CD4-positive, CD25-positive, alpha-beta regulatory T cell (primary cell): ENCODE measurements around the gene SMOC2. TPM values are rescaled to one million over a fixed set of nuclear protein-coding genes. Genes with fewer than 3 reads are reported as not detected.

ENCODE experiments used
- ATAC-seq, 2 donors: fragments of 150-1000 bp; cut with Tn5 transposase; one replicate each; pipeline ENCODE4 v1.10.0; 2021; ENCODE audit warnings: low read depth in 2 of 2, moderate number of reproducible peaks in 2 of 2, moderate library complexity in 1 of 2
- DNase-seq, 3 donors: peaks; one replicate each; pipeline versions ENCODE4 v3.0.0 to v3.0.0-alpha.2; 2012 to 2022; ENCODE audit warnings: mixed read lengths in 1 of 3
- H3K27ac ChIP-seq: one replicate; pipeline ENCODE4 v1.7.0; 2013; ENCODE audit warnings: mild to moderate bottlenecking, low read length; ENCODE audit not compliant: insufficient read depth, poor library complexity, severe bottlenecking
- H3K27me3 ChIP-seq: one replicate; pipeline ENCODE4 v1.7.0; 2013; ENCODE audit warnings: low read length; ENCODE audit not compliant: control insufficient read depth, insufficient read depth
- H3K36me3 ChIP-seq: one replicate; pipeline ENCODE4 v1.7.0; 2013; ENCODE audit warnings: mild to moderate bottlenecking, low read length, moderate library complexity; ENCODE audit not compliant: control insufficient read depth, insufficient read depth
- H3K4me1 ChIP-seq: 2 replicates; pipeline ENCODE4 v1.7.0; 2013; ENCODE audit warnings: mild to moderate bottlenecking, low read length; ENCODE audit not compliant: insufficient read depth, control insufficient read depth, poor library complexity, severe bottlenecking
- H3K4me3 ChIP-seq: one replicate; pipeline ENCODE4 v1.7.0; 2013; ENCODE audit warnings: low read depth, mild to moderate bottlenecking, low read length, moderate library complexity
- H3K9me3 ChIP-seq, 2 experiments: 1 replicate in 1 of 2; 2 replicates in 1 of 2; pipeline ENCODE4 v1.7.0; 2013; ENCODE audit warnings: low read length in 2 of 2, mild to moderate bottlenecking in 1 of 2, moderate library complexity in 1 of 2; ENCODE audit not compliant: control insufficient read depth in 2 of 2
- H3K27ac Mint-ChIP-seq, 3 donors: one replicate each; pipeline ENCODE4 v1.8.0; 2020 to 2022; ENCODE audit warnings: mild to moderate bottlenecking in 3 of 3, mixed read lengths in 3 of 3, moderate library complexity in 2 of 3
- H3K27me3 Mint-ChIP-seq: one replicate; pipeline ENCODE4 v1.8.0; 2022; ENCODE audit warnings: mild to moderate bottlenecking, mixed read lengths
- H3K36me3 Mint-ChIP-seq: one replicate; pipeline ENCODE4 v1.8.0; 2020; ENCODE audit warnings: mixed read lengths
- H3K4me1 Mint-ChIP-seq, 4 donors: one replicate each; pipeline ENCODE4 v1.8.0; 2020 to 2022; ENCODE audit warnings: mixed read lengths in 4 of 4, mild to moderate bottlenecking in 1 of 4
- H3K4me3 Mint-ChIP-seq, 4 donors: one replicate each; pipeline ENCODE4 v1.8.0; 2020 to 2022; ENCODE audit warnings: mild to moderate bottlenecking in 4 of 4, mixed read lengths in 4 of 4, moderate library complexity in 3 of 4
- H3K9me3 Mint-ChIP-seq, 7 donors: one replicate each; pipeline ENCODE4 v1.8.0; 2020 to 2022; ENCODE audit warnings: mixed read lengths in 7 of 7, mild to moderate bottlenecking in 3 of 7, moderate library complexity in 2 of 7
- polyA plus RNA-seq, 4 donors: library from polyadenylated mRNA; unstranded; fragments of 300-500 nt; fragmentation: Illumina TruSeq; gene quantifications; one replicate each; pipeline ENCODE4 v1.2.3, GENCODE V29; 2021
- total RNA-seq: library from RNA; stranded (reverse); gene quantifications from one replicate; pipeline ENCODE4 v1.2.3, GENCODE V29; 2022

The SMOC2 gene
- total and polyA plus RNA-seq, 5 donors from 2014 or later, result not detected

- Histone ChIP-seq H3K27ac (no peak overlapping the region), H3K27me3 (no peaks in the 10 kb centered on the region), H3K9me3 (no peaks in the 10 kb centered on the region), H3K4me1 (no peaks in the 10 kb centered on the region), H3K36me3 (no peaks in the 10 kb centered on the region), H3K4me3 (no peak overlapping the region)
- DNase-seq, result no peak
- peaks cover 0 to 9% (median 0%) of the 10 kb centered on the region in 7 donors for H3K9me3 Mint-ChIP-seq
- H3K4me1 Mint-ChIP-seq, result peaks cover 0 to 3% (median 0%) of the 10 kb centered on the region in 4 donors
- H3K36me3 Mint-ChIP-seq, result no peaks in the 10 kb centered on the region
- no peak overlapping the region for H3K27ac Mint-ChIP-seq
- H3K4me3 Mint-ChIP-seq, result no peak overlapping the region
- H3K27me3 Mint-ChIP-seq, result no peaks in the 10 kb centered on the region
- no peak for ATAC-seq
These were observed 187.8 kb downstream of the SMOC2 start for GRCh38 chr6:168628732-168629245.

GRCh38 chr6:168631564-168631963 lies 190.6 kb downstream of the SMOC2 start:
- Histone ChIP-seq H3K4me3 (no peak overlapping the region), H3K4me1 (no peaks in the 10 kb centered on the region), H3K36me3 (no peaks in the 10 kb centered on the region), H3K27ac (no peak overlapping the region), H3K9me3 (no peaks in the 10 kb centered on the region), H3K27me3 (no peaks in the 10 kb centered on the region)
- ATAC-seq (no peak), DNase-seq (no peak)
- no peaks in the 10 kb centered on the region for H3K27me3 Mint-ChIP-seq
- no peak overlapping the region for H3K4me3 Mint-ChIP-seq
- no peaks in the 10 kb centered on the region for H3K4me1 Mint-ChIP-seq
- peaks cover 0 to 9% (median 3%) of the 10 kb centered on the region in 7 donors for H3K9me3 Mint-ChIP-seq
- H3K27ac Mint-ChIP-seq, result no peak overlapping the region
- no peaks in the 10 kb centered on the region for H3K36me3 Mint-ChIP-seq

- Mint-ChIP-seq H3K27ac (no peak overlapping the region), H3K9me3 (peaks cover 0 to 9% (median 3%) of the 10 kb centered on the region in 7 donors), H3K4me1 (no peaks in the 10 kb centered on the region), H3K4me3 (no peak overlapping the region), H3K27me3 (no peaks in the 10 kb centered on the region), H3K36me3 (no peaks in the 10 kb centered on the region)
- no peaks in the 10 kb centered on the region for H3K9me3 ChIP-seq
- no peaks in the 10 kb centered on the region for H3K27me3 ChIP-seq
- no peaks in the 10 kb centered on the region for H3K36me3 ChIP-seq
- no peak overlapping the region for H3K4me3 ChIP-seq
- H3K4me1 ChIP-seq, result no peaks in the 10 kb centered on the region
- ATAC-seq (no peak), DNase-seq (no peak)
- no peak overlapping the region for H3K27ac ChIP-seq
These were observed 191.7 kb downstream of the SMOC2 start for GRCh38 chr6:168632694-168633093.

GRCh38 chr6:168634541-168635328 lies 193.8 kb downstream of the SMOC2 start:
- Histone ChIP-seq H3K4me1 (no peaks in the 10 kb centered on the region), H3K27me3 (no peaks in the 10 kb centered on the region), H3K4me3 (no peak overlapping the region), H3K36me3 (no peaks in the 10 kb centered on the region), H3K27ac (no peak overlapping the region), H3K9me3 (no peaks in the 10 kb centered on the region)
- H3K4me3 Mint-ChIP-seq, result no peak overlapping the region
- no peaks in the 10 kb centered on the region for H3K27me3 Mint-ChIP-seq
- no peak overlapping the region for H3K27ac Mint-ChIP-seq
- ATAC-seq (no peak), DNase-seq (no peak)
- no peaks in the 10 kb centered on the region for H3K36me3 Mint-ChIP-seq
- H3K9me3 Mint-ChIP-seq, result peaks cover 0 to 9% (median 3%) of the 10 kb centered on the region in 7 donors
- H3K4me1 Mint-ChIP-seq, result no peaks in the 10 kb centered on the region

GRCh38 chr6:168636147-168637004 lies 195.4 kb downstream of the SMOC2 start:
- H3K36me3 ChIP-seq, result no peaks in the 10 kb centered on the region
- no peak overlapping the region for H3K27ac ChIP-seq
- H3K27me3 Mint-ChIP-seq, result no peaks in the 10 kb centered on the region
- no peaks in the 10 kb centered on the region for H3K27me3 ChIP-seq
- no peak overlapping the region for H3K4me3 ChIP-seq
- H3K9me3 Mint-ChIP-seq, result peaks cover 0 to 9% (median 3%) of the 10 kb centered on the region in 7 donors
- ATAC-seq (no peak), DNase-seq (no peak)
- no peak overlapping the region for H3K4me3 Mint-ChIP-seq
- no peaks in the 10 kb centered on the region for H3K36me3 Mint-ChIP-seq
- no peaks in the 10 kb centered on the region for H3K4me1 Mint-ChIP-seq
- H3K4me1 ChIP-seq, result no peaks in the 10 kb centered on the region
- no peaks in the 10 kb centered on the region for H3K9me3 ChIP-seq
- no peak overlapping the region for H3K27ac Mint-ChIP-seq

GRCh38 chr6:168637834-168638233 lies 196.8 kb downstream of the SMOC2 start:
- Histone ChIP-seq H3K27ac (no peak overlapping the region), H3K4me1 (no peaks in the 10 kb centered on the region), H3K4me3 (no peak overlapping the region), H3K36me3 (no peaks in the 10 kb centered on the region), H3K9me3 (no peaks in the 10 kb centered on the region), H3K27me3 (no peaks in the 10 kb centered on the region)
- DNase-seq, result no peak
- peaks cover 0 to 9% (median 2%) of the 10 kb centered on the region in 7 donors for H3K9me3 Mint-ChIP-seq
- no peak overlapping the region for H3K27ac Mint-ChIP-seq
- H3K36me3 Mint-ChIP-seq, result no peaks in the 10 kb centered on the region
- H3K4me1 Mint-ChIP-seq, result no peaks in the 10 kb centered on the region
- no peak for ATAC-seq
- H3K4me3 Mint-ChIP-seq, result no peak overlapping the region
- H3K27me3 Mint-ChIP-seq, result no peaks in the 10 kb centered on the region

GRCh38 chr6:168638468-168639271 lies 197.7 kb downstream of the SMOC2 start:
- DNase-seq (no peak), ATAC-seq (no peak)
- H3K27me3 ChIP-seq, result no peaks in the 10 kb centered on the region
- no peak overlapping the region for H3K27ac ChIP-seq
- Mint-ChIP-seq H3K36me3 (no peaks in the 10 kb centered on the region), H3K27me3 (no peaks in the 10 kb centered on the region), H3K27ac (no peak overlapping the region), H3K4me1 (no peaks in the 10 kb centered on the region), H3K9me3 (peaks cover 0 to 4% (median under 1%) of the 10 kb centered on the region in 7 donors), H3K4me3 (no peak overlapping the region)
- no peaks in the 10 kb centered on the region for H3K36me3 ChIP-seq
- no peaks in the 10 kb centered on the region for H3K9me3 ChIP-seq
- H3K4me3 ChIP-seq, result no peak overlapping the region
- H3K4me1 ChIP-seq, result no peaks in the 10 kb centered on the region
